ENCODE data around the gene SPEG. TPM values are rescaled to one million over a fixed set of nuclear protein-coding genes. Genes with fewer than 3 reads are reported as not detected.

SPEG gene
- total RNA-seq, 2 experiments from 2014 or later = 2.0 to 2.6 TPM

GRCh38 chr2:219538956-219539788 lies 104.5 kb downstream of the SPEG start:
- Mint-ChIP-seq H3K4me1 (peaks cover 17% of the 10 kb centered on the region), H3K9me3 (no peaks in the 10 kb centered on the region), H3K27ac (no peak overlapping the region), H3K27me3 (no peaks in the 10 kb centered on the region), H3K36me3 (ENCODE audit: low read depth) (no peaks in the 10 kb centered on the region), H3K4me3 (no peak overlapping the region)
- DNase-seq = no peak
- CTCF ChIA-PET = interaction anchor here (0.9 to 7.3 kb wide), 6 partner anchors 11 to 136 kb away, joined by 3 to 79 read pairs (median 14); partner anchors contain the start of gene GMPPA
- POLR2A ChIA-PET = no interaction called here

- POLR2A ChIA-PET = no interaction called here
- no peak for DNase-seq
- CTCF ChIA-PET = interaction anchor here (0.8 to 7.3 kb wide), 22 partner anchors 12 to 150 kb away, joined by 3 to 79 read pairs (median 4); partner anchors contain the start of gene GMPPA
- H3K27ac Mint-ChIP-seq = no peak overlapping the region
- no peaks in the 10 kb centered on the region for H3K9me3 Mint-ChIP-seq
- H3K36me3 Mint-ChIP-seq (ENCODE audit: low read depth) = no peaks in the 10 kb centered on the region
- H3K27me3 Mint-ChIP-seq = peaks cover 8% of the 10 kb centered on the region
- H3K4me3 Mint-ChIP-seq = no peak overlapping the region
- H3K4me1 Mint-ChIP-seq = peaks cover 24% of the 10 kb centered on the region
Measured at GRCh38 chr2:219539926-219540678, 105.5 kb downstream of the SPEG start.

- ChIA-PET POLR2A (no interaction called here), CTCF (interaction anchor here (0.6 to 7.3 kb wide), 31 partner anchors 8 to 677 kb away, joined by 3 to 79 read pairs (median 4); partner anchors contain the start of genes GMPPA and STK11IP)
- DNase-seq = no peak
- Mint-ChIP-seq H3K27ac (peak overlapping the region; percentile 63), H3K4me3 (peak overlapping the region; percentile 84), H3K9me3 (no peaks in the 10 kb centered on the region), H3K36me3 (ENCODE audit: low read depth) (no peaks in the 10 kb centered on the region), H3K27me3 (peaks cover 10% of the 10 kb centered on the region), H3K4me1 (peaks cover 24% of the 10 kb centered on the region)
Measured at GRCh38 chr2:219540784-219541504, 106.3 kb downstream of the SPEG start.

- Mint-ChIP-seq H3K4me3 (peak overlapping the region; percentile 84), H3K36me3 (ENCODE audit: low read depth) (no peaks in the 10 kb centered on the region), H3K27me3 (peaks cover 15% of the 10 kb centered on the region), H3K4me1 (peaks cover 24% of the 10 kb centered on the region), H3K27ac (peak overlapping the region; percentile 19), H3K9me3 (no peaks in the 10 kb centered on the region)
- peak; percentile 88 for DNase-seq
- POLR2A ChIA-PET = no interaction called here
- CTCF ChIA-PET = interaction anchor here (0.6 to 7.3 kb wide), 31 partner anchors 8 to 630 kb away, joined by 3 to 79 read pairs (median 4); partner anchors contain the start of genes GMPPA and STK11IP
Measured at GRCh38 chr2:219541611-219542180, 107.1 kb downstream of the SPEG start.

- Mint-ChIP-seq H3K36me3 (ENCODE audit: low read depth) (no peaks in the 10 kb centered on the region), H3K4me1 (peaks cover 24% of the 10 kb centered on the region), H3K27ac (peak overlapping the region; percentile 89), H3K9me3 (no peaks in the 10 kb centered on the region), H3K27me3 (peaks cover 15% of the 10 kb centered on the region), H3K4me3 (peak overlapping the region; percentile 84)
- POLR2A ChIA-PET = no interaction called here
- no peak for DNase-seq
- CTCF ChIA-PET = interaction anchor here (1.0 to 7.3 kb wide), 11 partner anchors 9 to 147 kb away, joined by 3 to 79 read pairs (median 5); partner anchors contain the start of genes GMPPA and SPEG
Measured at GRCh38 chr2:219542931-219543595, 108.4 kb downstream of the SPEG start.

- no peaks in the 10 kb centered on the region for H3K9me3 Mint-ChIP-seq
- CTCF ChIA-PET = interaction anchor here (0.7 to 7.3 kb wide), 12 partner anchors 8 to 146 kb away, joined by 3 to 79 read pairs (median 5); partner anchors contain the start of genes GMPPA and SPEG
Measured at GRCh38 chr2:219543596-219544358, 109.1 kb downstream of the SPEG start, which contains the start of the genes CHPF and TMEM198. Gene CHPF (minus strand): TSS chr2:219543809. CDS start chr2:219543538, 271 bp downstream. Gene TMEM198 (plus strand): TSS chr2:219544028. CDS start chr2:219544728, 700 bp downstream.

GRCh38 chr2:219544567-219544966 lies 109.9 kb downstream of the SPEG start:
- Mint-ChIP-seq H3K36me3 (ENCODE audit: low read depth) (no peaks in the 10 kb centered on the region), H3K27ac (peak overlapping the region; percentile 54), H3K9me3 (no peaks in the 10 kb centered on the region), H3K4me1 (peaks cover 24% of the 10 kb centered on the region), H3K4me3 (peak overlapping the region; percentile 73), H3K27me3 (peaks cover 15% of the 10 kb centered on the region)
- CTCF ChIA-PET = interaction anchor here (1.0 to 4.7 kb wide), 3 partner anchors 15 to 128 kb away, joined by 3 to 39 read pairs (median 3); no protein-coding TSS in a partner anchor
- POLR2A ChIA-PET = no interaction called here
- DNase-seq = no peak

More at GRCh38 chr2:219543596-219544358, 109.1 kb downstream of the SPEG start, which contains the start of the genes CHPF and TMEM198:
- H3K36me3 Mint-ChIP-seq (ENCODE audit: low read depth) = no peaks in the 10 kb centered on the region
- peak within 1 kb of the TSS; percentile 89 for H3K27ac Mint-ChIP-seq
- peak; percentile 95 for DNase-seq
- peaks cover 15% of the 10 kb centered on the region for H3K27me3 Mint-ChIP-seq
- H3K4me3 Mint-ChIP-seq = peak within 1 kb of the TSS; percentile 84
- H3K4me1 Mint-ChIP-seq = peaks cover 24% of the 10 kb centered on the region
- POLR2A ChIA-PET = no interaction called here

- ChIA-PET CTCF (interaction anchor here (1.0 kb wide), 1 partner anchor 14 kb away, joined by 3 read pairs; no protein-coding TSS in a partner anchor), POLR2A (no interaction called here)
- Mint-ChIP-seq H3K27ac (no peak overlapping the region), H3K27me3 (peaks cover 18% of the 10 kb centered on the region), H3K9me3 (no peaks in the 10 kb centered on the region), H3K4me3 (peak overlapping the region; percentile 73), H3K4me1 (peaks cover 24% of the 10 kb centered on the region), H3K36me3 (ENCODE audit: low read depth) (no peaks in the 10 kb centered on the region)
- no peak for DNase-seq
Measured at GRCh38 chr2:219545295-219545942, 110.8 kb downstream of the SPEG start.

- DNase-seq = no peak
- POLR2A ChIA-PET = no interaction called here
- Mint-ChIP-seq H3K27ac (no peak overlapping the region), H3K27me3 (peaks cover 22% of the 10 kb centered on the region), H3K9me3 (no peaks in the 10 kb centered on the region), H3K36me3 (ENCODE audit: low read depth) (no peaks in the 10 kb centered on the region), H3K4me3 (no peak overlapping the region), H3K4me1 (peaks cover 25% of the 10 kb centered on the region)
- CTCF ChIA-PET = no interaction called here
Measured at GRCh38 chr2:219545943-219546352, 111.3 kb downstream of the SPEG start.

GRCh38 chr2:219547621-219548020 lies 113.0 kb downstream of the SPEG start:
- no peak for DNase-seq
- Mint-ChIP-seq H3K4me1 (peaks cover 12% of the 10 kb centered on the region), H3K27me3 (peaks cover 29% of the 10 kb centered on the region), H3K27ac (no peak overlapping the region), H3K4me3 (no peak overlapping the region), H3K36me3 (ENCODE audit: low read depth) (no peaks in the 10 kb centered on the region), H3K9me3 (no peaks in the 10 kb centered on the region)
- ChIA-PET CTCF (no interaction called here), POLR2A (no interaction called here)
